HG03575 (cell line): Measurements from ENCODE around the gene YEATS4.

Experiments used
- ATAC-seq: cut with Tn5 transposase; IDR thresholded peaks from one replicate; pipeline ENCODE4 v1.9.1; 2021; ENCODE audit not compliant: unreplicated experiment, insufficient number of reproducible peaks, low FRiP score; ENCODE audit errors: extremely low read depth

The YEATS4 gene

DNA sequence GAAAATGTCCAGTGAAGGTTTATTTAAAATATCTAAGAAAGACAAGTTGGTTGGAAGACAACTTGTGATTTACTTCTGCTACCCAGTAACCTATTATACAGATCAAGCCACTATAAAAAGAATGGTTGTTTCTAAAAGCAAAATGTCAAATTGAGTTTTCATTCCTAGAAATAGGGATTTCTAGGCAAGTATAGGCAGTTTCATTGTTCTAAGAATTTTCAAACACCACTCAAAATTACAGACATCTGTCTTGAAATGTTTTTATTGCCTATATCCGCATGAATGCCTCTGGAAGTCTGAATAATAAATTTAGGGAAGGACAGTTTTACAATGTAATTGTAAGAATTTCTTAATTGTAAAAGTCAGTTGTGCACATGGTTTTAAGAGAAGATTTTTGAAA lies 8.6 kb downstream of the YEATS4 start:
- no peak for ATAC-seq

DNA sequence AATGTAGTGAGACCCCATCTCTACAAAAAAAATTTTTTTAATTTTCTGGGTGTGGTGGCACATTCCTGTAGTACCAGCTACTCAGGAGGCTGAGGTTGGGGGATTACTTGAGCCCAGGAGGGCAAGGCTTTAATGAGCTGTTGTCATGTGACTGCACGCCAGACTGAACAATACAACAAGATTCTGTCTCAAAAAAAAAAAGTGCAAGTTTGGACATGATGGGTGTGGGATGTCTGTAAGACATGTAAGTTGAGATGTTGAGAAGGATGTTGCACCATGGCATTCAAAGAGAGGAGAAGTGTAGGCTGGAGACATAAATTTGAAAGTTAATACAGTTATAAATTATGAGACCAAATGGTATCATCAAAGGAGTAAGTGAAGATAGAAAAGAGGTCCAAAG lies 23.5 kb downstream of the YEATS4 start:
- no peak for ATAC-seq

DNA sequence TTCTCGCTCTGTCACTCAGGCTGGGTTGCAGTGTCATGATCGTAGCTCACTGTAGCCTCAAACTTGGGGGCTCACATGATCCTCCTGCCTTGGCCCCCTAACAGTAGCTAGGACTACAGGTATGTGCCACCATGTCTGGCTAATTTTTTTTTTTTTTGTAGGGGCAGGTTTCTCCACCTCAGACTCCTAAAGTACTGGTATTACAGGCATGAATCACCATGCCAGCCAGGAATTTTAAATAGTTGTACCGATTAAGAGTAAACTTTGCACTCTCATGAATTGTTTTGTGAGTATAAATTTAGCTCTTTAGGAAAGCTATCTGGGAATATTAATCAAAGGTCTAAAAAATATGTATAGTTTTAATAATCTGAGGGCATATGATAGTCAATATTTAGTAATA lies 25.5 kb downstream of the YEATS4 start:
- ATAC-seq: no peak

DNA sequence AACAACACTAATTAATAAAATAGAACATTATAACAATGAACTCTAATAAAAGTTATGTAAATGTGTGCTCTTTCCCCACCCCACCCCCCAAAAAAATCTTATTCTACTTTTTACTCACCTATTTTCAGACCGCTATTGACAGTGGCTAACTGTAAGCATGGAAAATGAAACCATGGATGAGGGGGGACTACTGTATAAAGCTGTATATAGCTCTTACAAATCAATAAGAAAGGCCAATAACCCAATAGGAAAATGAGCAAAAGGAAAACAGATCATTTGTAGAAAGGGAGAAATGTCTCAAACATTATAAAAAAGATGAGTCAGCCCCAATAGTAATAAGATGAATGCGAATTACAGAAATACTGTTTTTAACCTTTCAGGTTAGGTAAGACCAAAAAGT lies 27.4 kb downstream of the YEATS4 start:
- ATAC-seq: no peak

DNA sequence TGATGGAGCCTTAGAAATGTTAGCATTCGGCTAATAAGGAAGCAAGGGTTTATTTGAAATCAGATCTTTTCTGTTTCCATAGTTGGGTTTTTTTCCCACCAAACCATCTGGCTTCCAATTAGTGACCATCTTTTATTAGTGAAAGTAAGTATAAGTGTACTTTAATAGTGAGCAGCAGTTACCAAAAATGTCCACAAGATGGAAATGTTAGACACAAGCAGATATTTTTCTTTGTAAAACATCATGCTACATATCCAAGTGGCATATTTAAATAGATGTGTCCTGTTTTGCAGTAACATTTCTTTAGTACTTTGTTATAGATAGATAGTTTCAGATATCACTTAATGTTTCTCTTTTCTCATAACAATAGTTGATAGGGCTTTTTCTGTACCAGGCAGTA lies 28.8 kb downstream of the YEATS4 start:
- ATAC-seq: no peak

DNA sequence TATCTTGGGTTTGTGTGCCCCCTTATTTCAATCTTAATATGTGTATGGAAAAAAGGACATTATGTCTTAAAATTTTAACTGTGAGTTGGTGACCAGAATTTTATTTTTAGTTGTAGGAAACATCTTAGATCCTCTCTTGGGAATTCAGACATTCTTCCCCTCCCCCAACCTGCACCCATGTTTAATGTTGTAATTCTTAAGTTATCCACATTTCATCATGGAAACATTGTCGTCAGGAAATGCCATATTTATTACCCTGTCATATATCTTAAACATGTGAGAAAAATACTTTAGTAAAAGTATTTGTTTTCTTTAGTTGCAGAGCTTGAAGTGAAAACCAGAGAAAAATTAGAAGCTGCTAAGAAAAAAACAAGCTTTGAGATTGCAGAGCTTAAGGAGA lies 30.3 kb downstream of the YEATS4 start:
- ATAC-seq: no peak

DNA sequence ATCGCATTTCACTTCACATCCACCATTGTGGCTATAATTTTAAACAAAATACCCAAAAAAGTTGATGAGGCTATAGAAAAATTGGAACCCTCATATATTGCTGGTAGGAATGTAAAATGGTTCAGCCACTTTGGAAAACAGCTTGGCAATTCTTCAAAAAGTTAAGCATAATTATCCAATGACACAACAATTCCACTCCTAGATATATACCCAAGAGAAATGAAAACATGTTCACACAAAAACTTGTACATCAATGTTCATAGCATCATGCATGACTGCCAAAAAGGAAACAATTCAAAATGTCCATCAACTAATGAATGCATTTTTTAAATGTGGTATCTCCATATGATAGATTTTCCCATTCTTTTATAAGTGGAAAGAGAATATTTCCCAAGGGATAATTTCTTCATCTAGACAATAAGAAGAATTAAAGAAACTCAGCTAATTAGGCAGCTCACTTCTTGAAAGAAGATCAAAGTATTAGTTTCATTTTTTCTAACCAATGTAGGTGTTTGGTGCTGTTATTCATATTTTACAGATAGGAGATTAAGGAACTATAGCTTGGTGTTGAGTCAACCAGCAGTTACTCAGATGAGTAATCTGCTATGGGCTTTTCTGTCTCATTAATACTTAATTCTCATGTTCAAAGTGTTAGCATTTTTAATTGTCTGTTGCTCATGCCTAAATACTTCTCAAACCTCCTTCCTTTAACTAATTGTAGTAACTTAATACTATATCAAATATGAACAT lies 32.8 kb downstream of the YEATS4 start:
- no peak for ATAC-seq

DNA sequence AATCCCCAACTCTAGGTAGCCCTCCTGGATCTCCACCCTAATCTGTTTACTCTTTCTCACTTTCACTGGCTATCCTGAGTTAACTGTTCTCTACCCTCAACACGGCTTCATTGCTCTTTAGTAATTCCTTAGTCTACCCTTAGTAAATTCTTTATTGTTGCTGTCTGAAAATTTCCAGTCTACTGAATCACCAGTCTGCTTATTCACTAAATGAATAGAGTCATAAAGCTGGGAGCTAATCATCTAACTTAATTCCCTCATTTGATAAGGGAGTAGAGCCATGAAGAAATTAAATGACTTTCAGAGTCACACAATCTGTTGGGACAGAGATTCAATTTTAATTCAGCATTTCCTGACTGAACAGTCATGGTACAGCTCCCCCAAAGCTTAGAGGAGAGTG lies 36.5 kb downstream of the YEATS4 start:
- ATAC-seq: no peak

DNA sequence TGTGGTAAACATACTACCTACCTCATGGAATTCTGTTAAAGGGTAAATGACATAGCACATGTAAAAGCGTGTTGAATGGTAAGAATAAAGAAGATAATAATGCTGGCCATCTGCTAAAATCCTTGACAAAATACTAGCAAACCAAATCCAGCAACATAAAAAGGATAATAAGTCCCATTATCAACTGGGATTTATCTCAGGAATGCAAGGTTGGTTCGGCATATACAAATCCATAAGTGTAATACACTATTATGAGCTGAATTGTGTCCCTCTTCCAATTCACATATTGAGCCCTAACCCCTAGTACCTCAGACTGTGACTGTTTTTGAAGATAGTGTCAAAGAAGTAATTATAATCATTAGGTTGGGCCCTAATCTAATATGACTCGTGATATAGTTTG lies 37.4 kb downstream of the YEATS4 start:
- ATAC-seq: no peak

DNA sequence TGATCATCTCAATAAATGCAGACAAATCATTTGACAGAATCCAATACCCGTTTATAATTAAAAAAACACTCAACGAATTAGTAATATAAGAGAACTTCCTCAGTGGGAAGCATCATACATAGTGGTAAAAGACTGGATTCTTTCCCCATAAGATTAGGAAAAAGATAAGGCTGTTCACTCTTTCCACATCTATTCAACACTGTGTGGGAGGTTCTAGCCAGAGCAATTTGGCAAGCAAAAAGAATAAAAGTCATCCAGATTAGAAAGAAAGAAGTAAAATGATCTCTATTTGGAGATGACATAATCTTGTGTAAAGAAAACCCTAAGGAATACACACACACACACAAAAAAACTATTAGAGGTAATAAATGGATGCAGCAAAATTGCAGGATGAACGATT lies 38.4 kb downstream of the YEATS4 start:
- no peak for ATAC-seq

DNA sequence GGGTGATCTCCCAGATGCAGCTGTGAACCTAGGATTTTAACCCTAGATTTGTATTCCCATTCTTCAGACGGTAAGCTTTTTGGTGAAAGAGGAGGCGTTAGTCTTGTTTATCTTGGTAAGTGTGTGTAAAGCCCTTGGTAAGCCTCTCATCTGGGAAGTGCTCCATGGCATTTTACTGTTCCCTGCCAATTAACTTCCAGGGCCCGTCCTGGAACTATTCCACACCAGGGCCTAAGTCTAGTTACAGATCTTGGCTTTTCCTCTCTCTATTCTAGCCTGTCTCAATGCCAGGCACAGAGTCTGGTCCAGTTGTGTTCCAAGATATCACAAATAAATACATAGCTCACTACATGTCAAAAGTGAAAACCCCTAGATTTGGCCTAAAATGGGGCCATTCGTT lies 42.4 kb downstream of the YEATS4 start:
- ATAC-seq: no peak

DNA sequence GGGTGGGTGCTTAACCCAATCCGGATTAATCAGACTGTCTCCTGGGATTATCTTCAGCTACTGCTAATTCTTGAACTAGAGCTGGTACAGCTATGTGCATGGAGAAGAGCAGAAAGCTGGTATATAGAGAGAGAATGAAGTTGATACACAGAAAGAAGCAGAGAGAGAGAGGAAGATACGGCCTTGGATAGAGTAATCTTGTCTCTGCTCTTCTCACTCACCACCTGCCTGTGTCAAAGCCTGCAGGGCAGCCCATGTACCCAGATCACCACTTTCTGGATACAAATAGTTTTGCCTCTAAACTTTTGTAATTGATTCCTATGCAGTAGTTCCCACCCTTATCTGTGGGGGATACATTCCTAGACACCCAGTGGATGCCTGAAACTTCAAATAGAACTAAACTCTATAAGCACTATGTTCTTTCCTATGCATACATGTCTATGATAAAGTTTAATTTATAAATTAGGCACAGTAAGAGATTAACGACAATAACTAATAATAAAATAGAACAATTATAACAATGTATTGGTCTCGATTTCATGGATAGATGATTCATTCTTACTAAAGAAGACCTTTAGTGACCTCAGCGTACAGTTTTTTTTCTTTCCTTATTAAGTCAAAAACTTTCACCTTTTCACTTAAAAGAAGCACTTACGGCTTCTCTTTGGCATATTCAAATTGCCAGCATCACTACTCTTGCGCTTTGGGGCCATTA lies 45.5 kb downstream of the YEATS4 start:
- ATAC-seq: no peak

DNA sequence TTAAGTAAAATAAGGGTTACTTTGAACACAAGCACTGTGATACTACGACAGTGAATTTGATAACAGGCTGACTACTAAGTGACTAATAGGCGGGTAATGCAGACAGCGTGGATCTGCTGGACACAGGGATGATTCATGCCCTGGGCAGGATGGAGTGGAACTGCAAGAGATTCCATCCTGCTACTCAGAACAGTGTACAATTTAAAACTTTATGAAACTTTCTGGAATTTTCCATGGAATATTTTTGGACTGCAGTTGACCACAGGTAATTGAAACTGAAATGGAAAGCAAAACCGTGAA lies 46.0 kb downstream of the YEATS4 start:
- no peak for ATAC-seq

DNA sequence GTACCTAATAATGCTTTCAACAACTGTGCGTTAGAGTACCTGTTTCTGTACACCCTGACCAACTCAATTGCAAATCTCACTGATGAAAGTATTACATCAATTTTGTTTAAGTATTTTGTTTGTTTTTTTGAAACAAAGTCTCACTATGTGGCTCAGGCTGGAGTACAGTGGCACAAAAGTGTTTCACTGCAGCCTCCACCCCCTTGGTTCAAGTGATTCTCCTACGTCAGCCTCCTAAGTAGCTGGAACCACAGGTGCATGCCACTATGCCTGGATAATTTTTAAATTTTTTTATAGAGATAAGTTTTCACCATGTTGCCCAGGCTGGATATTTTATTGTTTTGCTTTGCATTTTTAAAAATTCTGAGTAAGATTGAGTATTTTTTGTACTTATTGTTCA lies 46.7 kb downstream of the YEATS4 start:
- no peak for ATAC-seq

DNA sequence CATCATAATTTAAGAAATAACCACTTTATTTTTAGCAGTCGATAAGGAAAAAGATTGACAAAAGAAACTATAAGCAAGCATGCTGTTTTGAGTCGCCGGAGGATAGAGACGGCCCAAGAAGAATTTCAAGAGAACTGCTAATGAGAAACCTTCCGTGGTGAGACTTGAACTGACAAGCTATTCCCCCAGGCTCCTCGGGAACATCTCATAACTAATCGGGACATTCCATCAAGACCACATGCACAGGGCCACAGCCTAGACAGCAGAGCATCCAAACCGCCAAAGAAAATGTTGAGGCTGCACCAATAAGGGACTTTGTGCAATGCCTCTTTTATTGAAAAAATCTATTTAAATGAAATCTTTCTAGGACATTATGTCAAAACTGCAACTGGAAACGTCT lies 51.0 kb downstream of the YEATS4 start:
- no peak for ATAC-seq

DNA sequence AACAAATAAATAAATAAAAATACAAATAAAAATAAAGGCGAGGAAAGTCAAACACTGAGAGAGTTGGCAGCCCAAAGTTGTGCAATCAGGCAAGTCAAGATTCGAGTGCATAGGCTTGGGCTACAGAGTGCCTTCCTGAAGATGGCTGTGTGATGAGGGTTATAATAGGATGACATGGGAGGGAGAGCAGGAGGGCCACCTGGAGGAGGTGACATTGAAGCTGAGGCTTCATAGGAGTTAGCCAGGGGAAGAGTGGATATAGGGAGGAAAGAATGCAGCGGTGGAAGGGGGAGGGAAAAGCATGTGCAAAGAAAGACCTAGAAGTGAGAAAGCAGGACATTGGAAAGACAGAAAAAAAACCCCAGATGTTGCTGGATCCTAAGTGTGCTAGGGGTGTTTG lies 53.1 kb downstream of the YEATS4 start:
- ATAC-seq: no peak

DNA sequence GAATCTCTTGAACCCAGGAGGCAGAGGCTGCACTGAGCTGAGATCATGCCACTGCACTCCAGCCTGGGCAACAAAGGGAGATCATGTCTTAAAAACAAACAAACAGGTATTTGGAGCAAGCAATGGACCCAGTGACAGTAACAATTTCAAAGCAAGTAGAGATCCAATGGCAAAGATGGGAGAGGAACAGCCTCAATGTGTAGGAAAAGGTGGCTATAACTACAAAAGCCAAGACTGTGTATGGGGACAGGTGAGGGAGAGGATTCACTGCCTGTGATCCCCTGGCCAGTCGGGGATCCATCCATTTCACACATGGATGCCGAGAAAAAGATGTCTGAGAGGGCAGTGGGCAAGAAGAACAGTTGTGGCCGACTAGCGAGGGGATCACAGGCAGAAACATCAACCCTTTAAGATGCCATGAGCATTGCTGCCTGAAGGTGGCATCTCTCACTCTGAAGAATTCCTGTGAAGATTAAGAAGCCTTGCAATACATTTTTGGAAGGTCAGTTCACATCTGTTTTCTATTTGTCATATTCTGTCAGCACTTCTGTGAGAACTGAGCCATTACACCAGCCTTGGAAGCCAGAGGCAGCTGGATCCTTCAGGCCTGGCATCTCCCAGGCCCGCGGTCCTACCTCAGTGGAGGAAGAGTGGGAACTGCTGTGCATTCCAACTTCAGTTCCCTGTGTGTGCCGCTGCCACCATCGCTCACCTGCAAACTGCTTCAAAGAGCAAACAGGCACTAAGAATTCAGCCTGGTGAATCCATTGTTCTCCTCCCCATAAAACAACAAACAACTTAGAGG lies 56.1 kb downstream of the YEATS4 start:
- no peak for ATAC-seq

DNA sequence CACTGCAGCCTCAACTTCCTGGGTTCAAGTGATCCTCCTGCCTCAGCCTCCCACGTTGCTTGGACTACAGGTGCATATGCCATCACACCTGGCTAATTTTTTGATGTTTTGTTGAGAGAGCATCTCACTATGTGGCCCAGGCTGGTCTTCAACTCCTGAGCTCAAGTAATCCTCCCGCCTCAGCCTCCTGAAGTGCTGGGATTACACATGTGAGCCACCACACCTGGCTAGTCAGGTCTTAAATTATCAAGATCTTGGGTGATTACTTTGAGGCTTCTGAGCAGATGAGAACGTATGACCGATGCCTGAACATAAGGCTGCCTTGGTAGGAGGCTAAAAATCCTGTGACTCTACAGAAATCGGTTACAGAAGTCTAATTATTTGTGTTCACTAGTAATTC lies 57.7 kb downstream of the YEATS4 start:
- ATAC-seq: no peak

DNA sequence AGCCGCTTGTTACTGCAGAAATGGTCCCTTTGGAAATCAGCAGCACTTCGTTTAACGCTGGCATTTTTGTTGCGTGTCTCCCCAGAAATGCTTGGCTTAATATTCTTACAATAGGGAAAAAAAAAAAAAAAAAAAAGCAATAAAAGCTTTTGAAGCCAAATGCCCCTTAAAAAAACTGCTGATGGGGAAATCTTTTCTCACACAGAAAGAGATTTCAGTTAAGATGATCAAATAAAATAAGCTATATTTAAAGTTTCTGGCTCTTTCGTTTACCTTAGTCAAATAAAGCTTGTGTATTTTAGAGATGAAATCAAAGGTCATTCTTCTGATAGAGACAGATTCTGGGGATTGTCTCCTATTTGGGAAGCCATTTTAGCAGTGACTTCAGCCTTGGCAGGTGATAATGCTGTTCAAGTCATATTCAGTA lies 58.2 kb downstream of the YEATS4 start:
- no peak for ATAC-seq

DNA sequence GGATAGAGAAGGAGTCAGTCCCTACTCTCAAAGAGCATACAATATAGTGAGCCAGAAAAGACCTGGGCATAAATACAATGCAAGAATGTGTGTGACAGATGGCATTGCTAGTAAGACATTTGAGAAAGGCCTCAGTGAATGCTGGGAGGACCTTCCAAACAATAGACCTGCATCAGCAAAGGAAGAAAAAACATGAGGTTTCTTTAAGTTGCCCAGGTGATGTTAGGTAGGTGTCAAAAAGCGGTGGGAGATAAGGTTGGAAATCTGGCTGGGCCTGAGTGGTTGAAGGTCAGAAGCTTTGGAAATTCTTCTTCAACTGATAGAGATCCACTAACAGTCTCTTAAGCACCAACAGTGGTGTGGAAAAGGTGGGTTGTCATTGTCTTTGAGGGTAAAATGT lies 60.2 kb downstream of the YEATS4 start:
- no peak for ATAC-seq
